EH (cell line): ENCODE data around the gene FNBP1.
"Not testable (repeated sequence)": the region's sequence is repeated elsewhere in the genome, so short reads cannot be mapped to it uniquely, and the experiment has no call there.

Experiments used
- DNase-seq: peaks from one replicate; pipeline ENCODE4 v3.0.0-alpha.2; 2015; ENCODE audit warnings: low read depth

The FNBP1 gene

GRCh38 chr9:129919277-129919676 is 123.7 kb downstream of the FNBP1 start:
- no peak for DNase-seq

GRCh38 chr9:129918296-129918950 is 124.6 kb downstream of the FNBP1 start:
- no peak for DNase-seq

DNA sequence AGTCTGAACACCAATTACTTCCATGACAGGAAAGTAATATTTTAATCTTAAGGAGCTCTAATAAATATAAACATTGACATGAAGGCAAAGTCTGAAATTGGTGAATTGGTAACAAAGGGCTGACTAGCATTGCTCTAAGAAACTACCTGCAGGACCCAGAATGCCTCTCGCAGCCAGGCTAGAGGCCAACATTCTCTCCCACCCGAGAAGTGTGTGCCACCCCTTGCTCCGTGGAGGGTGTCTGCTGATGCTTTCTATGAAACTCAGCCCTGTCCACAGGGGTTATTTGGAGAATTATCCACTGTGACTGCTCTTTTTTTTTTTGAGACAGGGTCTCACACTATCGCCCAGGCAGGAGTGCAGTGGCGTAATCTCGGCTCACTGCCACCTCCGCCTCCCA is 126.3 kb downstream of the FNBP1 start:
- DNase-seq = no peak

DNA sequence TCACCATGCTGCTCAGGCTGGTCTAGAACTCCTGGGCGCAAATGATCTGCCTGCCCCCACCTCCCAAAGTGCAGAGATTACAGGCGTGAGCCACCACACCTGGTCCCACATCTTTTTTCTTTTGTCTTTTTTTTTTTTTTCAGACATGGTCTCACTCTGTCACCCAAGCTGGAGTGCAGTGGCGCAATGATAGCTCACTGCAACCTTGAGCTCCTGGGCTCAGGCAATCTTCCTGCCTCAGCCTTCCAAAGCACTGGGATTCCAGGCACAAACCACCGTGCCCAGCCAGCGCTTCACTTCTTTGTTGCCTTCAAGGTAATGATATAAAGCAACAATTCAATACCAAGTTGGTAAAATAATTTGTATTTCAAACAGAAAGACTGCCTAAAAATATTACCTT is 128.9 kb downstream of the FNBP1 start:
- no peak for DNase-seq

- DNase-seq = peak; percentile 99
Measured at GRCh38 chr9:129910628-129911567, 132.1 kb downstream of the FNBP1 start.

- no peak for DNase-seq
Measured at GRCh38 chr9:129909851-129910250, 133.1 kb downstream of the FNBP1 start.

- no peak for DNase-seq
Measured at GRCh38 chr9:129908906-129909305, 134.1 kb downstream of the FNBP1 start.

DNA sequence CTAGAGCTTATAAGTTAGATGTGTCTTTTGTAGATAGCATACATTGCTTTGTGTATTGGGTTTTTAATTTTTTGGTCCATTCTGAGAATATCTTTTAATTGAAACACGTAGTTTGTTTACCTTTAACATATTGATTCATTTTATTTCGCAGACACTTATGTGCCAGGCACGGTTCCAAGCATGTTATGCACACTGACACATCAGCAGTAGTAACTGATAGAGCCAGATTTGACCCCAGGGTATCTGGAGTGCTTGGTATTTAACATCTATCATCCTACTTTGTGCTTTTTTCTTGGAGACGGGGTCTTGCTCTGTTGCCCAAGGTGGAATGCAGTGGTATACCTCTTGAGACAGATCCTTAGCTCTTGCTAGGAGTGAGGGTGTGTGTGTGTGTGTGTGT is 135.8 kb downstream of the FNBP1 start:
- peak; percentile 34 for DNase-seq

DNA sequence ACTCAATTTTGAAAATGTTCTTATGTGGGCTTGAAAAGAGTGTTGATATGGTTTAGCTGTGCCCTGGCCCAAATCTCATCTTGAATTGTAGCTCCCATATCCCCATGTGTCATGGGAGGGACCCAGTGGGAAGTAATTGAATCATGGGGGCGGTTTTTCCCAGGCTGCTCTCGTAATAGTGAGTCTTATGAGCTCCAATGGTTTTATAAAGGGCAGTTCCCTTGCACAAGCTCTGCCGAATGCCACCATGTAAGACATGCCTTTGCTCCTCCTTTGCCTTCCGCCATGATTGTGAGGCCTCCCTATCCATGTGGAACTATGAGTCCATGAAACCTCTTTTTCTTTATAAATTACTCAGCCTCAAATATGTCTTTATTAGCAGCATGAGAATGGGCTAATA is 136.7 kb downstream of the FNBP1 start:
- no peak for DNase-seq

DNA sequence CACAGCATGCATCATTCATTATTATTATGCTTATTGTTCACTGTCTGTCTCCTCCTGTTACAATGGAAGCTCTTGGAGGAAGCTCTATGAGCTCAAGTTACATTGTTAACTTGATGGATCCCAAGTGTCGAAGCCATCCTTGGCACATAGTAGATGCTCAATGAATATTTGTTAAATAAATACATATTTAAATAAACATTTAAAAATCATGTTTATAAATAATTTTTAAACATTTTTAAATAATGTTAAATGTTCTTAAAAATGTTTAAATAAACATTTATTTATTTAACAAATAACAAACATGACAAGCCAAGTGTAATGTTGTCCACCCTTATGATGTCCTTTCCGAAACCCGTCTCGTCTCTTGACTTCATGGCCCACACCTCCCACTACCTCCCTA is 138.3 kb downstream of the FNBP1 start:
- no peak for DNase-seq

GRCh38 chr9:129902740-129903134 is 140.3 kb downstream of the FNBP1 start:
- no peak for DNase-seq

DNA sequence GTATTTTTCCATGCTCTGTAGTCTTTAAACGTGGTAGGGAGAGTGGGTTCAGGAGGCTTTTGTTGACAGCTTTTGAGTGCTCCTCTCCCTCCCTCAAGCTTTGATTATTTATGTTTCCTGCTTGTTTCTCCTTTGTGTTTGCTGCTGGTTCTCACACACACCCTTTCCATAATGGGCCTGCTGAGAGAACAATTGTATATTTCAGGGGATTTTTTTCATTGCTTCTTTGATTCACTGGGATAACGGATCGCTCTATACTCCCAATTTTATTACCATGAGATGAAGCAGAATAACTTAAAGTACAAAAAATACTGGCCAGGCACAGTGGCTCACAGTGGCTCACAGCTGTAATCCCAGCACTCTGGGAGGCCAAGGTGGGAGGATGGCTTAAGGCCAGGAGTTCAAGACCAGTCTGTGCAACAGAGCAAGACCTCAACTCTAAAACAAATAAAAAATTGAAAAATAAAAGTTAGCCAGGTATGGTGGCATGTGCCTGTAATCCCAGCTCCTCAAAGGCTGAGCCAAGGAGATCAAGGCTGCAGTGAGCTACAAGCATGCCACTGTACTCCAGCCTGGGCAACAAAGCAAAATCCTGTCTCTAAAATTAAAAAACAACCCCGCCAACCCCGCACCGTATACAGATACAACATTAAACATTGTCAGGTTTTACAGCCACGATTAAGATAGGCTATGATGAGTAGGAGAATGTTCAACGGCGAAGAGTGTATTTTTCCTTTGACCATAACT is 140.8 kb downstream of the FNBP1 start:
- no peak for DNase-seq

- no peak for DNase-seq
Measured at GRCh38 chr9:129900263-129901027, 142.5 kb downstream of the FNBP1 start.

DNA sequence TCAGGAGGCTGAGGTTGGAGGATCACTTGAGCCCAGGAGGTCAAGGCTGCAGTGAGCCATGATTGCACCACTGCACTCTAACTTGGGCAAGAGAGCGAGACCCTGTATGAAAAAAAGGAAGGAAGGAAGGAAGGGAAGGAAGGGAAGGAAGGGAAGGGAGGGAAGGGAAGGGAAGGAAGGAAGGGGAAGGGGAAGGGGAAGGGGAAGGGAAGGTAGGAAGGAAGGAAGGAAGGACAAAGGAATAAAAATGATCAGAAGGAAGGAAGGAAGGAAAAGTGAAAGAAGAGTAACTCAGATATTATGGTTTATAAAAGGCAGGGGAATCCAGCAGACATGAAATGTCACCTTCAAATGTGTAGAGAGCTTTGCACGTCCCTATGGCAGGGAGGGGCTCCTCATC is 143.4 kb downstream of the FNBP1 start:
- DNase-seq = no peak

- peak; percentile 54 for DNase-seq
Measured at GRCh38 chr9:129898185-129898584, 144.8 kb downstream of the FNBP1 start.

- DNase-seq = no peak
Measured at GRCh38 chr9:129897263-129897662, 145.7 kb downstream of the FNBP1 start.

- DNase-seq = no peak
Measured at GRCh38 chr9:129895376-129896268, 147.4 kb downstream of the FNBP1 start.

DNA sequence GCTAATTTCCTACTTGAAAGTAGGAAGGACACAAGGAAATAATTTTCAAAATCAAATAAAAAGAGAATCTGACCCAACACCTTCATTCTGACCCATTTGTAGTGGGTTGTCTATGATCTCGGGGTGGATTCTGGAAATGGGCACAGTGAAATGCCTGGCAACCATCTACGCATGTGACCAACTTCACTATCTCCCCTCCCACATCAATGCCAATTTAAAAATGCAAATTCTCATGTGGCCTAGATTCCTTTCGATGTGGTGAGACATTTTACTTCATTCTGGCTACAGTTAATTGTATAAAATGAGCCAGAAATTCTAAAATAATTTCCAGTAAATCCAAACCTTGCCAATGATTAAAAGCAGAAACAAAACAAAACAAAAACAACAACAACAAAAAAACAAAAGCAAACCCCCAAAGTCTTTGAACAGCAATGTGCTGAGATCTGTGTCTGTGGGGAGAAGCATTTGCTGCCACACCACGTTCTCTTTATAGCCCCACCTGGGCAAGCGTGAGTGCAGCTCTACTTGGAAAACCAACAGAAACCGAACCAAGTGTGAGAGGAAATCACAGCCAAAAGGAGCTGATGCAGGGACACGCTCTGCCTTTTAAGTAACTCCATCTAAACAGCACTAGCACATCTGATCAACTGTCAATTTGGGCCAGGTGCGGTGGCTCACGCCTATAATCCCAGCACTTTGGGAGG is 148.7 kb downstream of the FNBP1 start:
- DNase-seq = no peak

GRCh38 chr9:129891569-129891968 is 151.4 kb downstream of the FNBP1 start:
- DNase-seq = no peak

GRCh38 chr9:129890718-129891299 is 152.2 kb downstream of the FNBP1 start:
- not testable (repeated sequence) for DNase-seq
